HG03521 (cell line): ENCODE measurements around the gene FKBP7.
"Not testable (repeated sequence)": the region's sequence is repeated elsewhere in the genome, so short reads cannot be mapped to it uniquely, and the experiment has no call there.

Experiments used
- ATAC-seq: cut with Tn5 transposase; IDR thresholded peaks from one replicate; pipeline ENCODE4 v1.9.1; 2021; ENCODE audit warnings: mild to moderate bottlenecking, moderate library complexity; ENCODE audit not compliant: unreplicated experiment

The FKBP7 gene

DNA sequence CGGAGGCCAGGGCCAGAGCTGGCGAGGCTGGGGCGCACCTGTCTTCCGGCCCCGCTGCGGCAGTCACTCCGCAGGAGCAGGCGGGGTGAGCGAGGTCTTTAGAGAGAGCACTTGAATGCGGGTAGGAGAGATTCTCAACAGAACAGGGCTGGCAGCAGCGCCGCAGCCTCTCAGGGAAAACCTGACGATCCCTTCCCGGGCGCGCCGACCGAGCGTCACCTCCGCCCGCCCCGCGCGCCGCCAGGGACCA is 28.0 kb downstream of the FKBP7 start:
- peak; percentile 51 for ATAC-seq

DNA sequence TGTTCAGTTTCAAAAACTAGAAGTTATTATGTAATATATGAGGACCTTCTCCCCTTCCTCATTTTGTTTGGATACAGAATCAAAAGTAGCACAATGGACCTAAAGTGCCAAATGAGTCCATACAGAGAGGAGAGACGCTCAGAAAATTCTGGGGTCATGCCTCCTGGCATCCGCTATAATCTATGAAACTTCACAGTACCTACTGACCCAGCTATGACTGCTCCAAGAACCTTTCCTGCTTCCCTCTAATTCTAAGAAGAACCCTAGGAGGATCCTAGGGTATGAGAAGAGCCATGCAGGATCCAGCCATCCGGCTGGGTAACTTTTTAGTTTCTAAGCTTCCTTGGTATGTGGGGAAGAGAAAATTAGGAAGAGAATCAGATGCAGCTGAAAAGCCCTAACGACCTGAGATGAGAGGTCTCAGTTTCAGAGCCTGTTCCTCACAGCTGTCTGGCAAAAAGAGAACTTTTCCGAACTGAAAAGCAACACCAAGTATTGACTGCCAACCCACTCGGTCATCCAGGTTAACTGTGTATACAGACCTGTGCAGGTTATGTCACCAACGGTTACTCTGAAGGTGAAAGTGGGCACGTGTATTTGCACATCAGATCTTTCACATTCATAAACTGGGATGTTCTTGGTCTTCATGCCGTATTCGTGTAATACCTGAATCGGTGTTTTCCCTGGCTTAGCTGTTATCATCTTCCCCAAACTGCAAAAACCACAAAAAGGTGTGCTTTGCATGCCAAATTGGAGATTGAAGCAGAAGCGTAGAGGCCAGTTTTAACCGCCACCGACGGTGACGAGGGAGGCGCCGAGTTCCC is 28.5 kb downstream of the FKBP7 start:
- ATAC-seq = peak; percentile 5

DNA sequence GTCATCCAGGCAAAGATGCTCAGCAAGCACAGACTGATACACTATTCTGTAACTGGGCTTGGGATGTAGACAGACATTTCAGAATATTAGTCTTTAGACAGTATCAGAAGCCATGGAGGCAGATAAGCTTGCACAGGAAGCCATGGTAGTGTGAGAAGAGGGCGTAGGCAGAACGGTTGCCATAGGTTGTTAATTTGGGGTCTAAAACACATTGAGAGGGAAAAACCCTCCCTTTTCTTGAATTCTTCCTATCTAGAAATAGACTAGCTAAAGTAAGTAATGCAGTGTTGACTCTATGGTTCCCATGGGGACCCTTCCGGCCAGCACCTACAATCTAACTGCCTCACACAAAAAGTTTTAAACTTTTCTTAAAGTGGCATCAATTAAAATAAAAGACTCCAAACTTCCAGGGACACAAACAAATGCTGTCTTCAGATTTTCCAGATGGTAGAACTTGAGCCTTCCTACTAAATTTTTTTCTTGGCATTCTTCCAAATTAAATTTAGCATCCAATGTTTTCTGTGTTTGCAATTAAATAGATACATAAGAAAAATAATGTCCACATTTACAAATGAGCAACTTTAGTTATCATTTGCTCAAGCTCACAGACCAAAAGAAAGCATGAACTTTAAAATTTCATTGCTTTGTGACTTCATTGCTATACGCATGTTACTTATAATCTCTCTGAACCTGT is 29.3 kb downstream of the FKBP7 start:
- ATAC-seq = no peak

DNA sequence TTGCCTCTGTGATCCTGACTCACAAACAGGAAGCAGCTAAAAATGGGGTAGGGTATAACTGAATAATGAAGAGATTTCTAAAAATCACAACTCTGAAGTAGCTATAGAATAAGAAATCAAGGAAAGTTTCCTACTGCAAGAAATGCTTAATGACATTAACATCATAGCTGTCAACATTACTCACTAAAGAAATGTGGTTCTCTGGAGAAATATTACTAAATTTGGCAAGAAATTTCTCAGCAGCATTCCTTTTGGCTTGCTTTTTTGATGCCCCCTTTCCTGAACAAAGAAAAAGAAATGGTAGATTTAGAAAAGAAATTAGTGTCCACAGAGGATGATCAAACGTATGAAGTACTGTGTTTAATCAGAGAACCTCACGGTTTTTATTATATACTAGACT is 37.0 kb downstream of the FKBP7 start:
- no peak for ATAC-seq

DNA sequence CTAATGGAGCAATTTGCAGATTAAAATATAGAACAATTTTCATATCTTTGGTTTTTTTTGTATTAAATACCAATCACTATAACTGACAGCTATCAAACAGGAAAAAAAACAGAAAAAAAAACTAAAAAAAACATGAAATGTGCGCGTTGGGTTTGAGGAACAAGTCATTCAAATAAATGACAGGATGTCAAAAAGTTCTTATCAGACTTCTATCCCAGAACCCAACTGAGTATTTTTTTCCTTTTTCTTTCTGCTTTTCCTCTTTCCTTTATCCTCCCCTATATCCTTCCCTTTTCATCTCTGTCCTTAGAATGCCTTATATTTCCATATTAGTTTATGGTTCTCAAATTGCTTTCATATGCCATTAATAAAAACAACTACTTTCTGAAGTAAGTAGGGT is 41.7 kb downstream of the FKBP7 start:
- ATAC-seq = no peak

DNA sequence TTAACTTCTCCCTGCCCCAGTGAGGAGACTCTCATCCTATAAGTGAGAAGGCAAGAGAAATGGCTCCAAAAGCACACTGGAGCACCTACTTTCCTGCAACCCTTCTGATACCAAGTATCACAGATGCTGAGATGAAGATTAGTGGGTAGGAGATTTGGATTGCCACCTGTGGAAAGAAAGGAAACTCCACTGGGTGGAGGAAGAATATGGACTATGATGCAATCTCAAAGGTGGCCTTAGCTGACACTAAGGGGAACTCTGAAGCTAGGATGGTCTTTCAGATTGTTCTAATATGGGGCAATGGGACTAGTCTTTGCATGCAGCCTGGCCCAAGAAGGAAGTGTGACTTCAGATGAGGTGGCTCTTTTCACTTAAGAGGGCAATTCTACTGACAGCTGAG is 49.1 kb downstream of the FKBP7 start:
- ATAC-seq = no peak

DNA sequence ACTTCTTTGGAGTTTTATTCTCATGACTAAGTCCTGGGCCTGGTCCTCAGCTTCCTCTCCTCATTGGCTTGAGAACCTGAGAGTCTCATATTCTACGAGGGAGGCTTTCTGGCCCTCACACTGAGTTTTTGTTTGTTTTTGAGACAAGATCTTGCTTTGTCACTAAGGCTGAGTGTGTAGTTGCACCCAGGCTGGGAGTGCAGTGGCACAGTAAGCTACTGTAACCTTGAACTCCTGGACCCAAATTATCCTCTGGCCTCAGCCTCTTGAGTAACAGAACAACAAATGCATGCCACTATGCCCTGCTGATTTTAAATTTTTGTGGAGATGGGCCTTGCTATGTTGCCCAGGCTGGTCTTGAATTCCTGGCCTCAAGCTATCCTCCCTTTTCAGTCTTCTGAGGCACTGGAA is 50.0 kb downstream of the FKBP7 start:
- ATAC-seq = no peak

DNA sequence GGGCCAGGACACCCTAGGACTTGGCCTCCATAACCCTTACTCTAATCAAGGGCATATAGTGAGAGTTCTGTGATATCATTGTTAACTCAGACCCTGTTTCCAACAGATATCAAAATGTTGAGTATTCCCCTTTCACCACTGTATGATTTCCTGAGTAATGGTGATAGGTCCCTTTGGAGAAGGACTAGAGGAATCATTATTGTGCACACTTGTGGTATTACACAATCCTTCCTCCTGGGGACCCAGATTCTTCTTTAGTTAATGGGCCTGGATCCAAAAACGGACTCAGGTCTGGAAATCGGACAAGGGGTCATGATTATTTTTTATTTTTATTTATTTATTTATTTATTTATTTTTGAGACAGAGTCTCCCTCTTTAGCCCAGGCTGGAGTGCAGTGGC is 50.9 kb downstream of the FKBP7 start:
- ATAC-seq = no peak

DNA sequence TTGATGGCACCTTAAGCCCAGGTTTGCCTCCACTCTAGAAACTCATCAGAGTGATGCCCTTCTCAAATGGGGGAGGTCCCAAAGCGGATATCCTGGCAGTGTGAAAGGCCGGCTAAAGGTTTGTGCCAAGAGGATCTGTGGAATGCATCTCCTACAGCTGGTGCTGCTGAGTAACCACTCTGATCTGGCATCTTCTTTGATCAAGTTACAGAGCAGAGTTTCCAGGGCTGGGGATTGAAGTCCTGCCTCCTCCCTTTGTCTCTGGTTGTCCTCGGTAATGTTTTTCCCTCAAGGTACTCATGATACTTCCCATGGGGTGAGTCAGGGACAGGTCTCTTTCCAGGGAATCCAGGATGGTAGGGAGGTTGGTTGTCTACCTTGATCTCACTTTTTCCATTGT is 52.0 kb downstream of the FKBP7 start:
- ATAC-seq = no peak

DNA sequence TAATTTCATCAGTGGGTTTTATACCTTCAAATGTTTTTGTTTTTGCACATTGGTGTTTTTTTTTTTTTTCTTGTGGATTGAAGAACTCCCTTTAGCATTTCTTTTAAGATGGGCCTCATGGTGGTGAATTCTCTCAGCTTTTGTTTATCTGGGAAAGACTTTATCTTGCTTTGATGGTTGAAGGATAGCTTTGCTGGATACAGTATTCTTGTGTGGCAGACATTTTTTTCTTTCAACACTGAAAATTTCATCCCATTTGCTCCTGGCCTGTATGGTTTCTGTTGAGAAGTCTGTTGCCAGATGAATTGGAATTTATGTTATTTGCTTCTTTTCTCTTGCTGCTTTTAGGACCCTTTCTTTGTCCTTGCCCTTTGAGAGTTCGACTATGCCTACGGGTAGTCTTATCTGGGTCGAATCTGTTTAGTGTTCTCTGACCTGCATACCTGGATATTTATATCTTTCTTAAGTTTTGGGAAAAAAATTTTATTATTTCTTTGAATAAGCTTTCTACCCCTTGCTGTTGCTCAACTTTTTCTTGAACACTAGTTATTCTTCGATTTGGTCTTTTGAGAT is 53.1 kb downstream of the FKBP7 start:
- ATAC-seq = no peak

DNA sequence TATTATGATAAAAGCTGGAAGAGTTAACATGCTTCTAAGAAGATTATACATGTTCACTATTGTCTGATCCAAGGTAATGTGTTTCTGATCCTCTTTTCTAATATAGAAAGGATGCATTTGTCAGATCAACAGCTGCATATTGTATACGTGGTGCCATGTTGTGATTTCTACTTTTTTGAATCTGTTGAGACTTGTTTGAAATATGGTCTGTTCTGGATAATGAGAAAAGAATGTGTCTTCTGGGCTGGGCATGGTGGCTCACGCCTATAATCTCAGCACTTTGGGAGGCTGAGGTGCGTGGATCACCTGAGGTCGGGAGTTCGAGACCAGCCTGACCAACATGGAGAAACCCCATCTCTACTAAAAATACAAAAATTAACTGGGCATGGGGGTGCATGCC is 54.7 kb downstream of the FKBP7 start:
- ATAC-seq = not testable (repeated sequence)

DNA sequence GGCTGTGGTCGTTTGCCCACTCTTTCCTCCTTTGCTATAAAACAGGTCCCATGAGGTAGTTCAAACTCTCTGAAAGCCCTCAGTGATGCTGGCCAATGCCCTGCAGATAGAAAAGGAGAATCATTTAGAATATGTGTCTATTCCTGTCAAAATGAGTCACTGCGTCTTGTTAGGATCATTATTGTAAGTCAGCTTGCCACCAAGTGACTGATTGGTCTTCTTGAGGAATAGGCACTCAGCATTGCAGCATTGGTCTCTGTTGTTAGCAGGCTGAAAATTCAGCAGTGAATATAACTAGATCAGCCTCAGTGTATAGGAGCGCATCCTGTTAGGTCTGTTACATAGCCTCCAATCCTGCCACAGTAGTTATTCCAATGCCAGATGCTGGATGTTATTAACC is 56.3 kb downstream of the FKBP7 start:
- no peak for ATAC-seq

DNA sequence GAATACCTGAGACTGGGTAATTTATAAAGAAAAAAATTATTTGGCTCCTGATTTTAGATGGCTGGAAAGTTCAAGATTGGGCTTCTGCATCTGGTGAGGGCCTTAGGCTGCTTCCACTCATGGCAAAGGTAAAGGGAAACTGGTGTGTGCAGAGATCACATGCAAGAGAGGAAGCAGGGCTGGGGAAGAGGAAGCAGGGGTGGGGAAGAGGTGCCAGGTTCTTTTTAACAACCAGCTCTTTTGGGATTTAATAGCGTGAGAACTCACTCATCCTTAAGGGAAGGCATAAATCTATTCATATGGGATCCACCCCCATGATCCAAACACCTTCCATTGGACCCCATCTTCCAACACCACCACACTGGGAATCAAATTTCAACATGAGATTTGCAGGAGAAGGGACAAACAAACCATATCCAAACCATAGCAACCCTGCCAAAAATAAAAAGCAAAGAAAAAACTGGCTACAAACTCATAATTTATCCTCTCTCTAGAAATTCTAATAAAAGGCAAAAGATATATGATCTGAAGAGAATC is 57.9 kb downstream of the FKBP7 start:
- no peak for ATAC-seq

DNA sequence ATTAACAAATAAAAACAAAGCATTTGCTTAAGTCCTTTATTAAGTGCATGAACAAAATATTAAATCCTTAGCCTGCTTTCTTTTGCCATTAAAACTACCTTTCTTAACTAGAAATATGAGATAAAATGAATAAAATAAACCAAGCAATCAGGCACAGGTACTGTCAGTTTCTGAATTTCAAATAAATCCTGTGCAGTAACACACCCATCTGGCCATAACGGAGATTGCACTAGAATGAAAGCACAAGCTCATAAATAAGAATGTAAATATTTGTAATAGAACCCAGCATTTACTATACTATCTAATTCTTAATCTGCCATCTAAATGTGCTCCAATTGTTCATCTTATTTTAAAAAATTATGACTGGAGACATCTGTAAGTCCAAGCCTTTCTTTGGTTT is 59.3 kb downstream of the FKBP7 start:
- ATAC-seq = no peak

DNA sequence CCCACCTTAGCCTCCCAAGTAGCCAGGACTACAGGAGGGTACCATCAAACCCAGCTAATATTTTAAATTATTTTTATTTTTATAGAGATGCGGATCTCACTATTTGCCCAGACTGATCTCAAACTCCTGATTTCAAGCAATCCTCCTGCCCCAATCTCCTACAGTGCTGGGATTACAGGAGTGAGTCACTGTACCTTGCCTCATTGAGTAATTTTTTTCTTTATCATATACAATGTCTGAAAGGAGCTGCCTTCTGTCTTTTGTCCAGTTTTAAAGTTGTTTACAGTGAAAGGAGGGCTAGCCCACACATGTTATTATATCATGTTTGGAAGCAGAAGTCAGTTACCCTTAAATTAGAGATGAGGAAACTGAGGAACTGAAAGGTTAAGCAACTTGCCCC is 60.0 kb downstream of the FKBP7 start:
- ATAC-seq = no peak

DNA sequence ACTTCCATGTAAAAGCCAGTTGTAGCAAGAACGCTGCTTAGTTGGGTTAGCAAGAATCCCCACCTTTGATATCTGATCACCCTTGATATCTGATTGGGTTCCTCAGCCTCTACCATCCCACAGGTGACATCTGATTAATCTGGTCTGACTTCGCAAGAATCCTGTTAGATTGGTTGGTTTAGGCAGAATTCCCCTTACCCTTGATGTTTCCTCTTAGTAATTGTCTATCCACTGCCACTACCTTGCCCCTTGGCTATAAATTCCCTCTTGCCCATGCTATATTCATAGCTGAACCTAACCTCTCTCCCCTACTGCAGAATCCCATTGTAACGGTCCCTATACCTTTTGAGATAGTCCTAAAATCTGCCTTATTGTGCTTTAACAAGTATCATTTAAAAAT is 60.5 kb downstream of the FKBP7 start:
- no peak for ATAC-seq

DNA sequence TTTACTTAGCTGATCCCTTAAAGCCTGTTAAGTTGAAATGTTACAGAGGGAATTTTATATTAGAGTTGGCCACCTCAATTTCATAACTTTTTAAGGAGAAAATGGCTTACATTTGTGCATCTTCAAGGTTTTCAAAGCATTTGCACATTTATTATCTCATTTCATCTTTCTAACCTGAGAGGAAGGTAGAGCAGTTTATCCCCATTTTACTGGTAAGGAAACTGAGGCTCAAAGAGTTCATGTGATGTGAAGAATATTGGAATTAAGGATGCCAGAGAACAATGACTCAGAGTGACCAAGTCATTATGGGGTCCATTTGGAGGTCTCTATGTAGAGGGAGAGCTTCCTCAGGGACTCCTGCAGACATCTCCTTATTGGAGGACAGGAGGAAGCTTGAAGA is 62.4 kb downstream of the FKBP7 start:
- ATAC-seq = no peak

DNA sequence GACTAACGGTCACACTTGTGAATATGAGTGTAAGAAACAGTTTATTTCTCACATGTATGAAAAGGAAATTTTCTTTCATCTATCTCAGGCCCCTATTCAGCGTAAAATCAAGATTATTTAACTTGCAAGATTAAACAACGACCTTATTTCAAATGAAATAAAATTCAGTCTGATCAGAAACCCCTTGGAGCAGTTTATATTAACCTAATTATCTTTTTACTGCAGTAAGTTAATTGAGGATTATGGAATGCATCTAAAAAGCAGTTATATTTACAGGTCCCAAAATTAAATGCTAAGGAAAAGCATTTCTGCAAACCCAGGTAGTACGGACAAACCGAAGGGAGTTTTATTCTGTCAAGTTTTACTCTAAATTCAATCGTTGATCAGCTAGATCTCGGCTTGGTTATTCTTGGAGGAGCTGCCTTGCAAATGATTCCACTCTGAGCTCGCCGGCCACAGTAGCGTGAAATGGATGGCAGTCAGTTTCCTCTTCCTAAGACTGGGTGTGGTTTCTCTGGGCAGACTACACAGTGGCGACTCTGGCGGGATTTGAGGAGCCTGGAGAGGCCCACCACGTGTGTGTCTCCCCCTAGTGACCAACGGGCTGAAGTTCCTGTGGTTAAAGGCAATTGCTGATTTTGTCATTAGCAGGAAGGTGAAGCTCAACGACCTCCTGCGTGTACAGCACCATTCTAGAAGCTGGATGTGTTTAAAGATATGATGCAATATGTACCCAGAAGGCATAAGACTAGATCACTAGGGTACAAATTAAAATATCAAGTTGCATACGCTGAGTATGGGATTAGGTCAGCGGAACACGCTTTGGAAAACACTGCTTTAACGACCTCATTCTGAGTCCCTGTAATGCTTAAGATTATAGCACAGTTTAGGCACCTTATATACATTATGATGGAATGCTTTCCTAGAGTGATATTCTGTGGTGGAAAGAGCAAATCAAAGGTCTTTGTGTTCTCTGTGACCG is 63.8 kb downstream of the FKBP7 start:
- ATAC-seq = peak; percentile 73
